H1 (cell line): Measurements from ENCODE around the gene TAS2R13. TPM values are rescaled to one million over a fixed set of nuclear protein-coding genes. Genes with fewer than 3 reads are reported as not detected.

Experiments
- CTCF ChIA-PET: fragments of 300-600 bp; sonication (Branson Sonifier 250); formaldehyde crosslinking; loops from one replicate; lab custom pipeline; 2021; ENCODE audit not compliant: partially characterized antibody; lab: Charles Lee
- POLR2A ChIA-PET: fragments of 300-600 bp; sonication (Branson Sonifier 250); formaldehyde crosslinking; loops from one replicate; lab custom pipeline; 2021; ENCODE audit warnings: inconsistent platforms; ENCODE audit not compliant: partially characterized antibody; lab: Charles Lee
- DNase-seq, 2 experiments: peaks; one replicate each; pipeline versions ENCODE4 v3.0.0 to v3.0.0-alpha.2; 2010 to 2022; ENCODE audit warnings: low spot score in 2 of 2, low read depth in 1 of 2, mixed read lengths in 1 of 2
- FAIRE-seq: peaks from 2 replicates; lab custom pipeline; 2011; peaks lifted over from hg19 to GRCh38; lab: Jason Lieb, UNC
- H2AFZ ChIP-seq: 2 replicates; pipeline ENCODE4 v1.8.1; 2012; ENCODE audit warnings: low read length, inconsistent platforms
- H2AK5ac ChIP-seq: 2 replicates; pipeline ENCODE4 v1.6.1; 2013; ENCODE audit warnings: low read depth, low read length
- H2BK120ac ChIP-seq: replicated peaks from 2 replicates; pipeline ENCODE3; 2013; ENCODE audit warnings: low read depth, low read length, inconsistent platforms
- H2BK12ac ChIP-seq: 2 replicates; pipeline ENCODE4 v1.6.1; 2013; ENCODE audit warnings: low read depth, low read length
- H2BK15ac ChIP-seq: 2 replicates; pipeline ENCODE4 v1.6.1; 2013; ENCODE audit warnings: low read length
- H2BK20ac ChIP-seq: 2 replicates; pipeline ENCODE4 v1.6.1; 2013; ENCODE audit warnings: low read length
- H2BK5ac ChIP-seq: 2 replicates; pipeline ENCODE4 v1.6.1; 2013; ENCODE audit warnings: low read depth, low read length
- H3K14ac ChIP-seq: 2 replicates; pipeline ENCODE4 v1.6.1; 2013; ENCODE audit warnings: inconsistent platforms; ENCODE audit not compliant: insufficient read length
- H3K18ac ChIP-seq: 2 replicates; pipeline ENCODE4 v1.6.1; 2013; ENCODE audit warnings: low read length; ENCODE audit errors: extremely low read depth
- H3K23ac ChIP-seq: 2 replicates; pipeline ENCODE4 v1.6.1; 2013; ENCODE audit warnings: inconsistent platforms; ENCODE audit not compliant: insufficient read length
- H3K23me2 ChIP-seq: 2 replicates; pipeline ENCODE4 v1.6.1; 2013; ENCODE audit warnings: low read depth, low read length
- H3K27ac ChIP-seq: 2 replicates; pipeline ENCODE4 v1.6.1; 2011; ENCODE audit warnings: low read depth, low read length, inconsistent platforms
- H3K27me3 ChIP-seq, 4 experiments: replicated peaks in 1 of 4; 1 replicate in 1 of 4; 2 replicates in 3 of 4; pipeline versions ENCODE4 v1.6.1 to v1.8.1; 2011 to 2013; ENCODE audit warnings: low read length in 3 of 4, mild to moderate bottlenecking in 3 of 4, inconsistent platforms in 2 of 4, mixed read lengths in 2 of 4, moderate library complexity in 1 of 4; ENCODE audit not compliant: control insufficient read depth in 3 of 4, insufficient read depth in 3 of 4; ENCODE audit errors: extremely low read depth in 1 of 4
- H3K36me3 ChIP-seq, 4 experiments: 2 replicates each; pipeline versions ENCODE4 v1.6.1 to v1.8.1; 2011 to 2013; ENCODE audit warnings: mild to moderate bottlenecking in 4 of 4, low read length in 3 of 4, moderate library complexity in 2 of 4, control low read depth in 1 of 4, inconsistent platforms in 1 of 4; ENCODE audit not compliant: insufficient read depth in 4 of 4, control insufficient read depth in 2 of 4
- H3K4ac ChIP-seq: replicated peaks from 2 replicates; pipeline ENCODE3; 2013; ENCODE audit warnings: low read length, low read depth, mixed read lengths, inconsistent platforms; ENCODE audit not compliant: insufficient read length
- H3K4me1 ChIP-seq, 4 experiments: replicated peaks in 1 of 4; 1 replicate in 1 of 4; 2 replicates in 3 of 4; pipeline versions ENCODE4 v1.6.1 to v1.8.1; 2011 to 2013; ENCODE audit warnings: low read length in 3 of 4, inconsistent platforms in 2 of 4, mixed read lengths in 1 of 4; ENCODE audit not compliant: insufficient read depth in 4 of 4, control insufficient read depth in 3 of 4
- H3K4me2 ChIP-seq, 2 experiments: 2 replicates each; pipeline versions ENCODE4 v1.6.1 to v1.8.1; 2011 to 2013; ENCODE audit warnings: low read depth in 2 of 2, low read length in 2 of 2, control low read depth in 1 of 2, inconsistent platforms in 1 of 2, mild to moderate bottlenecking in 1 of 2; ENCODE audit not compliant: insufficient read depth in 1 of 2
- H3K4me3 ChIP-seq, 4 experiments: fragments of 200-600, 300-600 bp in 1 of 4; sonication (generic), shearing (Covaris generic), sonication (Bioruptor Twin) in 1 of 4; 2 replicates each; pipeline versions ENCODE4 v1.5.1 to v1.8.1; 2011 to 2016; ENCODE audit warnings: low read length in 4 of 4, low read depth in 3 of 4, control low read depth in 2 of 4, inconsistent platforms in 2 of 4, mild to moderate bottlenecking in 2 of 4, mixed read lengths in 1 of 4, moderate library complexity in 1 of 4; ENCODE audit not compliant: insufficient read depth in 2 of 4; ENCODE audit errors: extremely low read depth in 1 of 4
- H3K56ac ChIP-seq: replicated peaks from 2 replicates; pipeline ENCODE3; 2013; ENCODE audit warnings: low read depth, mild to moderate bottlenecking, mixed read lengths, low read length, inconsistent platforms; ENCODE audit not compliant: insufficient read length
- H3K79me1 ChIP-seq: 2 replicates; pipeline ENCODE4 v1.6.1; 2013; ENCODE audit warnings: low read depth, low read length, control low read depth
- H3K79me2 ChIP-seq, 2 experiments: 2 replicates each; pipeline versions ENCODE4 v1.6.1 to v1.8.1; 2012 to 2013; ENCODE audit warnings: low read length in 2 of 2, mild to moderate bottlenecking in 2 of 2, inconsistent platforms in 1 of 2; ENCODE audit not compliant: insufficient read depth in 2 of 2, control insufficient read depth in 1 of 2
- H3K9ac ChIP-seq, 4 experiments: replicated peaks in 1 of 4; 1 replicate in 1 of 4; 2 replicates in 3 of 4; pipeline versions ENCODE4 v1.6.1 to v1.8.1; 2011 to 2013; ENCODE audit warnings: low read depth in 3 of 4, low read length in 3 of 4, control low read depth in 2 of 4, mild to moderate bottlenecking in 2 of 4, moderate library complexity in 2 of 4, inconsistent platforms in 1 of 4; ENCODE audit errors: extremely low read depth in 1 of 4
- H3K9me3 ChIP-seq, 2 experiments: 2 replicates each; pipeline versions ENCODE4 v1.6.1 to v1.8.1; 2012 to 2013; ENCODE audit warnings: mild to moderate bottlenecking in 2 of 2, moderate library complexity in 2 of 2, control low read depth in 1 of 2, inconsistent platforms in 1 of 2, low read depth in 1 of 2, low read length in 1 of 2, mixed read lengths in 1 of 2; ENCODE audit not compliant: insufficient read depth in 2 of 2
- H4K20me1 ChIP-seq, 2 experiments: replicated peaks in 1 of 2; 2 replicates each; pipeline versions ENCODE3 to v1.8.1; 2011 to 2013; ENCODE audit warnings: inconsistent platforms in 2 of 2, low read length in 2 of 2, mild to moderate bottlenecking in 1 of 2; ENCODE audit not compliant: insufficient read depth in 2 of 2, control insufficient read depth in 1 of 2
- H4K5ac ChIP-seq: 2 replicates; pipeline ENCODE4 v1.6.1; 2013; ENCODE audit warnings: low read length, low read depth, mixed read lengths, inconsistent platforms; ENCODE audit not compliant: insufficient read length
- H4K8ac ChIP-seq: 2 replicates; pipeline ENCODE4 v1.8.0; 2013; ENCODE audit warnings: mild to moderate bottlenecking, moderate library complexity, low read length, inconsistent platforms; ENCODE audit not compliant: insufficient read depth; ENCODE audit errors: extremely low read depth
- H4K91ac ChIP-seq: replicated peaks from 2 replicates; pipeline ENCODE3; 2013; ENCODE audit warnings: low read length, mixed read lengths, inconsistent platforms; ENCODE audit not compliant: insufficient read length
- BACH1 ChIP-seq: IDR thresholded peaks from 2 replicates; pipeline ENCODE4 v1.6.1; 2012; ENCODE audit warnings: low read length, improper control_type of control experiment
- CEBPB ChIP-seq: IDR thresholded peaks from 2 replicates; pipeline ENCODE4 v1.6.1; 2012; ENCODE audit warnings: low read depth, low read length
- EP300 ChIP-seq, 2 experiments: IDR thresholded peaks; 1 replicate in 1 of 2; 2 replicates in 1 of 2; pipeline ENCODE4 v1.6.1; 2011 to 2012; ENCODE audit warnings: low read depth in 2 of 2, low read length in 2 of 2, mild to moderate bottlenecking in 2 of 2, borderline replicate concordance in 1 of 2, inconsistent platforms in 1 of 2, moderate library complexity in 1 of 2
- HDAC6 ChIP-seq: IDR thresholded peaks from one replicate; pipeline ENCODE4 v1.7.1; 2012; ENCODE audit warnings: low read depth, mild to moderate bottlenecking, inconsistent platforms, low read length, moderate library complexity
- WGBS, 2 experiments: shearing (Covaris generic) in 1 of 2; methylation state at CpG; one replicate each; pipeline versions ENCODE4 v1.1.6 to v1.1.7; 2013 to 2015; ENCODE audit warnings: low lambda C conversion rate in 2 of 2, mixed read lengths in 2 of 2, inconsistent platforms in 1 of 2, low coverage in 1 of 2, missing lambda C conversion rate in 1 of 2; ENCODE audit not compliant: insufficient replicate concordance in 2 of 2, insufficient coverage in 1 of 2, insufficient read length in 1 of 2; ENCODE audit errors: extremely low coverage in 1 of 2, missing lambda C conversion rate in 1 of 2; 5-methylcytosine and 5-hydroxymethylcytosine counted together
- polyA plus RNA-seq, 7 experiments: library from polyadenylated mRNA; depleted of rRNA in 3 of 7; stranded (reverse) in 5 of 7; unstranded in 2 of 7; fragments of >200 nt in 5 of 7; fragments of 200-250 nt in 2 of 7; gene quantifications; 1 replicate in 5 of 7; 2 replicates in 1 of 7; 4 replicates in 1 of 7; pipeline versions ENCODE4 v1.2.1 to v1.2.3, GENCODE V29; 2011 to 2013; ENCODE audit warnings: missing spikeins in 2 of 7, mixed read lengths in 2 of 7
- total RNA-seq: library from RNA; stranded (reverse); fragmentation: NEBNext Ultra II Directional; extraction: Animal tissue kit (Norgen Biotek cat#: 25700); gene quantifications from 2 replicates; pipeline ENCODE4 v1.2.1, GENCODE V29; 2021

Gene TAS2R13
- total and polyA plus RNA-seq, 2 of the 8 experiments (the other 6 are each of a cell fraction or from before 2014, with no cell fraction given) = 0.09 to 0.17 TPM

- peaks cover 0 to 7% of the 10 kb centered on the region in 2 experiments; a peak in 2 of 4 replicates for H3K9me3 ChIP-seq
- H3K79me2 ChIP-seq = no peaks in the 10 kb centered on the region
- peaks cover 0 to 5% (median 1%) of the 10 kb centered on the region in 4 experiments; a peak in 4 of 7 replicates for H3K4me1 ChIP-seq
- no peak overlapping the region for H2BK120ac ChIP-seq
- H3K14ac ChIP-seq = no peak overlapping the region
- H4K5ac ChIP-seq = no peak overlapping the region
- FAIRE-seq (no peak), DNase-seq (no peak)
- 96% methylated on average over 2 of the region's 2 CpGs; no CpG with 5 or more reads in 1 of the 2 experiments for WGBS, 2 experiments
- H3K23me2 ChIP-seq = no peaks in the 10 kb centered on the region
- no peaks in the 10 kb centered on the region; the same call in 1 of the 2 replicates for H3K79me1 ChIP-seq
- TF ChIP-seq BACH1 (no peak), HDAC6 (no peak), CEBPB (peak; percentile 35; the same call in 1 of the 2 replicates), EP300 (IDR thresholded peaks at IDR 0.05; ENCODE audit: borderline replicate concordance in 1 of 2, low read depth in 2 of 2, low read length in 2 of 2) (no peak)
- no peak overlapping the region for H3K4ac ChIP-seq
- H4K91ac ChIP-seq = no peak overlapping the region
- H3K18ac ChIP-seq = no peak overlapping the region
- no peak overlapping the region for H2AFZ ChIP-seq
- H3K27ac ChIP-seq = no peak overlapping the region
- H3K4me3 ChIP-seq = no peak overlapping the region
- peaks cover 0 to 2% of the 10 kb centered on the region in 2 experiments for H4K20me1 ChIP-seq
- H3K27me3 ChIP-seq = no peaks in the 10 kb centered on the region
- no peak overlapping the region for H2BK12ac ChIP-seq
- ChIA-PET POLR2A (interaction anchor here (1.1 kb wide), 1 partner anchor 231 kb away, joined by 3 read pairs; no protein-coding TSS in a partner anchor), CTCF (no interaction called here)
- no peak overlapping the region for H2BK20ac ChIP-seq
- no peak overlapping the region for H3K23ac ChIP-seq
- no peak overlapping the region for H2AK5ac ChIP-seq
- H3K9ac ChIP-seq = no peak overlapping the region
- no peak overlapping the region for H3K4me2 ChIP-seq
- H3K36me3 ChIP-seq = no peaks in the 10 kb centered on the region; a peak in 1 of 8 replicates
- H2BK15ac ChIP-seq = no peak overlapping the region
- no peak overlapping the region for H2BK5ac ChIP-seq
- no peak overlapping the region for H4K8ac ChIP-seq
- no peak overlapping the region for H3K56ac ChIP-seq
Measured at GRCh38 chr12:10940389-10940788, 31.0 kb upstream of the TAS2R13 start.
